Measurements from ENCODE around the gene TRAPPC11. TPM values are rescaled to one million over a fixed set of nuclear protein-coding genes. Genes with fewer than 3 reads are reported as not detected.

The TRAPPC11 gene
- 40.5 and 55.0 TPM in 2 replicates for total RNA-seq

GRCh38 chr4:183659029-183659871 lies at the start of gene TRAPPC11, which contains the start of gene RWDD4:
TRAPPC11 (plus strand) TSS chr4:183659293; CDS start chr4:183663868, 4,575 bp downstream.
RWDD4 (minus strand) TSS chr4:183659185; CDS start chr4:183658952, 233 bp downstream.

Small RNA genes lying within 50 kb of the gene (small RNA-seq; reads per million reads assigned to genes)
- gene RNU6-1053P (not detected), gene RNU6-335P (not detected), gene RNU6-479P (not detected)

Other genes starting within 250 kb of the TRAPPC11 start
- 19.1 and 28.7 TPM in 2 replicates for gene CDKN2AIP, start 214.7 kb upstream of the TRAPPC11 start, total RNA-seq
- gene ING2, start 154.2 kb upstream of the TRAPPC11 start, total RNA-seq, result 14.6 and 21.2 TPM in 2 replicates
- gene RWDD4, start 108 bp upstream of the TRAPPC11 start, total RNA-seq, result 22.8 and 32.8 TPM in 2 replicates
- 2.5 and 3.9 TPM in 2 replicates for gene STOX2, start 246.0 kb downstream of the TRAPPC11 start, total RNA-seq